ENCODE data around the gene ROBO1. TPM values are rescaled to one million over a fixed set of nuclear protein-coding genes. Genes with fewer than 3 reads are reported as not detected.

Gene ROBO1
- total RNA-seq, 2 experiments from 2014 or later: 0.36 to 0.69 TPM

DNA sequence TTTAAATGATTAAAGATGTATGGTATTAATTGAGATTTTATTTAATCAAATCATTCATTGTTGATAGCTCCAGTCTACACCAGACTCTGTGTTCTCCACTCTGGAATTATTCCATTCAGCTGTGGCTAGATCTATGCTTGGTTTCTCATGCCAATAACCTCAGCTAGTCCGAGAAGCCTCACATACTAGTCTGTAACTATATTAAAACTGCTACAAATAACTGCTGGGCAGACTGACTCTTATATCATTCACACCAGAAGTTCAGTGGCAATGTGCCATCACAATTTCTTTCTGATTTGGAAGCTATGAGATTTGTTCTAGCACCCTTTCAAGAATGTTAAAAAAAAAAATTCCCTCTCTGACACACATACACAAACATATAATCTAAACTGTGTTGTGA is 947.3 kb downstream of the ROBO1 start:
- ATAC-seq (ENCODE audit: poor library complexity) (no peak), DNase-seq (no peak)
- Mint-ChIP-seq H3K27ac (no peak overlapping the region), H3K4me1 (ENCODE audit: low read depth) (no peaks in the 10 kb centered on the region), H3K4me3 (no peak overlapping the region), H3K9me3 (peaks cover 5% of the 10 kb centered on the region), H3K27me3 (no peaks in the 10 kb centered on the region), H3K36me3 (ENCODE audit: low read depth) (no peaks in the 10 kb centered on the region)
- no peaks in the 10 kb centered on the region for H3K36me3 ChIP-seq (ENCODE audit: insufficient read depth, low read length)
- TF ChIP-seq, protein P1, sequence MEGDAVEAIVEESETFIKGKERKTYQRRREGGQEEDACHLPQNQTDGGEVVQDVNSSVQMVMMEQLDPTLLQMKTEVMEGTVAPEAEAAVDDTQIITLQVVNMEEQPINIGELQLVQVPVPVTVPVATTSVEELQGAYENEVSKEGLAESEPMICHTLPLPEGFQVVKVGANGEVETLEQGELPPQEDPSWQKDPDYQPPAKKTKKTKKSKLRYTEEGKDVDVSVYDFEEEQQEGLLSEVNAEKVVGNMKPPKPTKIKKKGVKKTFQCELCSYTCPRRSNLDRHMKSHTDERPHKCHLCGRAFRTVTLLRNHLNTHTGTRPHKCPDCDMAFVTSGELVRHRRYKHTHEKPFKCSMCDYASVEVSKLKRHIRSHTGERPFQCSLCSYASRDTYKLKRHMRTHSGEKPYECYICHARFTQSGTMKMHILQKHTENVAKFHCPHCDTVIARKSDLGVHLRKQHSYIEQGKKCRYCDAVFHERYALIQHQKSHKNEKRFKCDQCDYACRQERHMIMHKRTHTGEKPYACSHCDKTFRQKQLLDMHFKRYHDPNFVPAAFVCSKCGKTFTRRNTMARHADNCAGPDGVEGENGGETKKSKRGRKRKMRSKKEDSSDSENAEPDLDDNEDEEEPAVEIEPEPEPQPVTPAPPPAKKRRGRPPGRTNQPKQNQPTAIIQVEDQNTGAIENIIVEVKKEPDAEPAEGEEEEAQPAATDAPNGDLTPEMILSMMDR (IDR thresholded peaks at IDR 0.05): no peak
- no peaks in the 10 kb centered on the region for H3K4me1 ChIP-seq (ENCODE audit: insufficient read depth, low read length)
- H3K27me3 ChIP-seq (ENCODE audit: control insufficient read depth in 1 of 2, insufficient read depth in 2 of 2, low read length in 2 of 2): no peaks in the 10 kb centered on the region
- H3K4me3 ChIP-seq (ENCODE audit: low read length): no peak overlapping the region
- ChIA-PET POLR2A (no interaction called here), CTCF (no interaction called here)
- no peak overlapping the region for H3K27ac ChIP-seq (ENCODE audit: low read depth in 1 of 2, low read length in 2 of 2)
- peaks cover 0 to 8% of the 10 kb centered on the region in 2 experiments for H3K9me3 ChIP-seq (ENCODE audit: control insufficient read depth in 1 of 2, insufficient read depth in 1 of 2, low read length in 2 of 2)
- intact Hi-C loops (cut with DNase I, micrococcal nuclease): no loop called here

DNA sequence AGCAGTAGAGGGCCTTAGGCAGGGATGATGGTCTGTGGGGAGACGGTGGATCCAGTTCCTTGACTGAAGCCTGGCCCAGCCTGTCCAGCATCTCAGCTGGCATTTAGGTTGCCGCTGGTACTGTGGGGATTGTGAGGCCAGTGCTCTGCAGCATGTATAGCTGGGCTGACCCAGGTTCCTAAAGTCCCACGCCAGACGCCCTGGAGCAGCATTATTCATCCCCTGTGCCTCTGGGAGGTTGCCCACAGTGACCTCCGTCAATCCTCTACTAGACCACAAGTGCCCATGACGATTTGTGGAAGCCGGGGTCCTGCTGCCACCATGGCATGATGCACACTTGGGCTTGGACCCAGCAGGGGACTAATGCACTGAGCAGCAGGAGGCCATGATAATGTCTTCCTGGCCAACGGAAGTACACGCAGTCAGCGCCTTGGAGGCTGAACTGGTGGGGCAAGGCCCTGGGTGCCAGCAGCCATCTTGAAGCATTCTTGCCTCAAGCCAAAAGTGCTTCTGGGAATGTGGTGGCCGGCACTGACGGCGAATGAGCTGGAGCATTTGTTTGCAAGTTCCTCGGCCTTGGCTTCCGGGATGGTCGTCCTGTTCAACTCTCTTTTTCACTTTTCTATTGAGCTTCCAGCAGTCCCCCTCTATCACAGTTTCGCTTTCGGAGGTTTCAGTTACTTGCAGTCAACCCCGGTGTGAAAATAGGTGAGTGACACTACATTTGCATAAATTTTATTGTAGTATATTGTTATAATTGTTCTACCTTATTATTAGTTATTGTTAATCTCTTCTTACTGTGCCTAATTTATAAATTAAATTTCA is 949.4 kb downstream of the ROBO1 start:
- Histone ChIP-seq H3K4me3 (ENCODE audit: low read length) (no peak overlapping the region), H3K27ac (ENCODE audit: low read depth in 1 of 2, low read length in 2 of 2) (no peak overlapping the region), H3K27me3 (ENCODE audit: control insufficient read depth in 1 of 2, insufficient read depth in 2 of 2, low read length in 2 of 2) (no peaks in the 10 kb centered on the region), H3K36me3 (ENCODE audit: insufficient read depth, low read length) (no peaks in the 10 kb centered on the region), H3K9me3 (ENCODE audit: control insufficient read depth in 1 of 2, insufficient read depth in 1 of 2, low read length in 2 of 2) (peaks cover 0 to 8% of the 10 kb centered on the region in 2 experiments), H3K4me1 (ENCODE audit: insufficient read depth, low read length) (no peaks in the 10 kb centered on the region)
- ChIA-PET POLR2A (no interaction called here), CTCF (no interaction called here)
- Mint-ChIP-seq H3K4me1 (ENCODE audit: low read depth) (no peaks in the 10 kb centered on the region), H3K27ac (no peak overlapping the region), H3K27me3 (no peaks in the 10 kb centered on the region), H3K9me3 (peaks cover 6% of the 10 kb centered on the region), H3K4me3 (no peak overlapping the region), H3K36me3 (ENCODE audit: low read depth) (no peaks in the 10 kb centered on the region)
- intact Hi-C loops (cut with DNase I, micrococcal nuclease): no loop called here
- TF ChIP-seq, protein P1 (IDR thresholded peaks at IDR 0.05): no peak
- no peak for DNase-seq
- no peak for ATAC-seq (ENCODE audit: poor library complexity)

DNA sequence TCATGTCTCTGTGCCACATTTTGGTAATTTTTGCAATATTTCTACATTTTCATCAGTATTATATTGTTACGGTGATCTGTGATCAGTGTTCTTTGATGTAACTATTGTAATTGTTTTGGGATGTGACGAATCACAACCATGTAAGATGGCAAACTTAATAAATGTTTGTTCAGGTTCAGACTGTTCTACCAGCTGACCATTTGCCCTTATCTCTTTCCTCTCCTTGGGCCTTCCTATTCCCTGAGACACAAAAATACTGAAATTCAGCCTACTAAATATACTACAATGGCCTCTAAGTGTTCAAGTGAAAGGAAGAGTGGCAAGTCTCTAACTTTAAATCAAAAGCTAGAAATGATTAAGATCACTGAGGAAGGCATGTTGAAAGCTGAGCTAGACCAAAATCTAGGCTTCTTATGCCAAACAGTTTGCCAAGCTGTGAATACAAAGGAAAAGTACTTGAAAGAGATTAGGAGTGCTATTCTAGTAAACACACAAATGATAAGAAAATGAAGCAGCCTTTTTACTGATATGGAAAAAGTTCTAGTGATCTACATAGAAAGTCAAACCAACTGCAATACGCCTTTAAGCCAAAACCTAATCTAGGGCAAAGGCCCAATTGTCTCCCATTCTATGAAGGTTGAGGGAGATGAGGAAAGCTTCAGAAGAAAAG is 952.8 kb downstream of the ROBO1 start:
- Mint-ChIP-seq H3K4me3 (no peak overlapping the region), H3K9me3 (peaks cover 6% of the 10 kb centered on the region), H3K36me3 (ENCODE audit: low read depth) (no peaks in the 10 kb centered on the region), H3K4me1 (ENCODE audit: low read depth) (no peaks in the 10 kb centered on the region), H3K27ac (no peak overlapping the region), H3K27me3 (no peaks in the 10 kb centered on the region)
- ChIA-PET POLR2A (no interaction called here), CTCF (no interaction called here)
- intact Hi-C loops (cut with DNase I, micrococcal nuclease): no loop called here
- no peaks in the 10 kb centered on the region for H3K36me3 ChIP-seq (ENCODE audit: insufficient read depth, low read length)
- H3K27me3 ChIP-seq (ENCODE audit: control insufficient read depth in 1 of 2, insufficient read depth in 2 of 2, low read length in 2 of 2): no peaks in the 10 kb centered on the region
- no peak overlapping the region for H3K4me3 ChIP-seq (ENCODE audit: low read length)
- ATAC-seq (ENCODE audit: poor library complexity) (no peak), DNase-seq (no peak)
- no peak overlapping the region for H3K27ac ChIP-seq (ENCODE audit: low read depth in 1 of 2, low read length in 2 of 2)
- TF ChIP-seq, protein P1 (IDR thresholded peaks at IDR 0.05): no peak
- no peaks in the 10 kb centered on the region for H3K4me1 ChIP-seq (ENCODE audit: insufficient read depth, low read length)
- H3K9me3 ChIP-seq (ENCODE audit: control insufficient read depth in 1 of 2, insufficient read depth in 1 of 2, low read length in 2 of 2): peaks cover 0 to 8% of the 10 kb centered on the region in 2 experiments

All from CD4-positive, alpha-beta T cell (primary cell).